ENCODE data around the gene RNLS.
"Not testable (repeated sequence)": the region's sequence is repeated elsewhere in the genome, so short reads cannot be mapped to it uniquely, and the experiment has no call there.

Gene RNLS

GRCh38 chr10:88386204-88386788, 196.8 kb downstream of the RNLS start:
- DNase-seq, result peak in 1 of 6 experiments; percentile 27

- DNase-seq, result peak; percentile 17 to 81 (median 54)
These were observed 197.4 kb downstream of the RNLS start for GRCh38 chr10:88385601-88386203.

DNA sequence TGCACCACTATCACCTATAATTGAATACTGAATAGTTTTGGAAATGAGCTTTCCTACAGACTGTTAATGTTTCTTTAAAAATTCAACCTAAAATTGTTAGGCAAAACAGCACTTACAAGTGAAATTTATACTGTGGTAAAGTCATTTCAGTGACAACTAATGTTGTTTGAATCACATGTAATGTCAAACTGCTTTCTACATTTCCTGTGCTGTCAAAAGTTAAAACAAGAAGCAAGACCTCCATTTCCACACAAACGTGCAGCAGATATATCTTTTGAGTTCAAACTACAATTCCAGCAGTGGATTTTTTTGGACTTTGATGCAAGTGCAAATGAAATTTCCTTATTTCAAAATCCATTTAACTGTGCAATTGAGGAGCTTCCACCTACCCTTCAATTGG, 199.8 kb downstream of the RNLS start:
- peak in 1 of 6 experiments; percentile 4 for DNase-seq

DNA sequence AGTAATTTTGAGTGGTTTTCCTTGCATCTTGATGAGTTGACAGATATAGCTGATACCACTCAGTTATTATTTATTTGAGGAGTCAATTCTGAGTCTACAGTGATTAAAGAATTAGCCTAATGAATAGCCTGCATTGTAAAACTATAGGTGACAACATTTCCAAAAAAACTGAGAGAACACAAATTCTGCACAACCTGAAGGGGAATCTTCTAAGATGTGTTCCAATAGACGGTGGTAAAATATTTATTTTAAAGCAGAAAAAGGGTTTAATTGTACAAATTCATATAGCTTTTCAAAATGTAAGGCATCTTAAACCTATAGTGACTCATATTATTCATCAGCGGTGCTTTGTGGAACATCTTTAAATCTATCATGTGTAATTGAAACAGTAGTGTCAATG, 200.4 kb downstream of the RNLS start:
- no peak for DNase-seq

DNA sequence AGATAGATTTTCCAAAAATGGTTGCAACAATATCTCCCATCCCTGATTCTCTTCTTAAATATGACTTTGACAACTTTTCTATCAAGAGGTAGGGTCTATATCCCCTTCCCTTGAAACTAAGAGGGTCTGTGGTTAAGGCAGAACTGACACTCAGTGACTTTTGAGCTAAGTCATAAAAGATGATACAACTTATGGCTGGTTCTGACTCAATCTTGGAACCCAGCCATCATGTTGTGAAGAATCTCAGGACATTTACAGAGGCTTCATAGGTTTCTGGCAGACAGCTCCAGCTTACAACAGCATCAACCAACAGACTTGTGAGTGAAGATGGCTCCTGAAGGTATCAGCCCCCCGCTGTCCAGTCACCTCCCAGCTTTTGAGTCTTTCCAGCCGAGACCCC, 203.5 kb downstream of the RNLS start:
- DNase-seq, result no peak

DNA sequence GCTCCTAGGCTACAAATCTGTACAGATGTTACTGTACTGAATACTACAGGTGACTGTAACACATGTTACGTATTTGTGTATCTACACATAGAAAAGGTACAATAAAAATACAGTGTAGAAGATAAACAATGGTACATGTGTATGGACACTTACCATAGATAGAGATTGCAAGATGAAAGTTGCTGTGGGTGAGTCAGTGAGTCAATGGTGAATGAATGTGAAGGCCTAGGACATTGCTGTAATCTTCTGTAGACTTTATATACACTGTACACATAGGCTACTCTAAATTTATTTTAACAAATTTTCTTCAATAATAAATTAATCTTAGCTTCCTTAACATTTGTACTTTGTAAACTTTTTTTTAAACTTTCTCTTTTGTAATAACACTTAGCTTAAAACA, 205.6 kb downstream of the RNLS start:
- DNase-seq, result no peak

GRCh38 chr10:88374392-88375175, 208.5 kb downstream of the RNLS start:
- DNase-seq, result no peak

GRCh38 chr10:88372881-88373592, 210.1 kb downstream of the RNLS start:
- DNase-seq, result no peak

DNA sequence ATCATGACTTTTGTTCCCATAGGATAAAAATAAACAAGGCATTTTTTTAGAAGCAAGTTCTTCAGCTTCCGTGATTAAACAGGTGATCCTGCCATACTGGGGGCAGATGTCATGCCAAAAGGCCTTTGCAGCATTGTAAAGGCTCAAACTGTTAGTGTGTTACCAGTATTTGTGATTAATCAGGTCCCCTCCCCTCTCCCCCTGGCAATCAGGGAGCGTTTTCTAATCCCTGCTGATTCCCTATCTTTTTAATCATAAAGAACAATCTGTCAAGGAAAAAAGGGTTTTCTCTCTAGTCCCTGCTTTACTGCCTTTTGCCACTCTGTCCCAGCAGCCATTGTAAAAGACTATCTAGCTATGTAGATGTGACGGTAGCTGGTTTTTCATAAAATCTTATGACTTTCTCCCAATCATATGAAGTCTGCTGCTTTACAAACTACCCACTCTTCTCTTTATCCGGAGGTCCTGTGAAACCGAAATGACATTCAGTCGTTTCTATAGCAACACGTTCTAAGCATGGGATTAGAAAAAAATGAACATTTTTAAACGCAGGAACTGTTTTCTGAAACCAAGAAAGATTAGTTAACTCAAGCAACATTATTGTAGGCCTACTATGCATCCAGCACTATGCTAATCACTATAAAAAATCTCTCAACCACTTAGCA, 210.9 kb downstream of the RNLS start:
- DNase-seq, result no peak

- DNase-seq, result no peak
These were observed 212.4 kb downstream of the RNLS start for GRCh38 chr10:88370713-88371112.

GRCh38 chr10:88366772-88367171, 216.3 kb downstream of the RNLS start:
- no peak for DNase-seq

DNA sequence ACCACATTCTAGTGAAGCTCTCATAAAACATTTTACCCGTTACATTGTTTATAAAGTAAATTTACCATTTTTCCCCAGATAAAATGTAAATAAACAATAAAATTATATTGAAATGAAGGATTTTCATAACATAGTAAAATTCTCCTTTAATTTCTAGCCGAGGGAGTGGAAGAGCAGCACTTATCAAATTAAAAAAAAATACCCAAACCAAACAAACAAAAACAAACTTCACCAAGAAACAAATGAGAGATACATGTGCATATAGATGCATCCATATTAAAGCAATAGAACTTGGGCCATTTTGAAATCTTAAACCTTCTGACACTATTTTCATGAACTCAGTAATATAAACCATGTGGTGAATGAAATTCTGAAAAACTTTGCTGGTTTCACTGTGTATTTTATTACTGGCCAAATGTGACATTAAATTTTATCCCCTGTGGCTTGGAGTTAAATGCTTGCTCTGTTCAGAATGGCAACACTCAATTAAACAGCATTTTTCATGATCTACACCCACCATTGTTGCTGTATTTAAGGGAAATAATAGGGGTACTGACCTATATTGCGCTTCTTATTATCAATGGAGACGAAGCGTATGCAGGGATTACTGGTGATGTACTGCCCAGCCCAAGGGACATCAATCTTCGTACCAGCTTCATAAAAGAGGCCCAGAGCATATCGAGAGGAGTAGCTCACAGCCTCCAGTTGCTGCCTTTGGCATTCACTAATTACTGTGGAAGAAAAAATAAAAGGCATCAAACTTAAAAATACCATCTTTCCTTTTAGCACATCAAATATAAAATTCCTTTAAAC, 220.9 kb downstream of the RNLS start:
- DNase-seq, result no peak

GRCh38 chr10:88361494-88361893, 221.6 kb downstream of the RNLS start:
- DNase-seq, result no peak

GRCh38 chr10:88355750-88356149, 227.4 kb downstream of the RNLS start:
- DNase-seq, result not testable (repeated sequence)

DNA sequence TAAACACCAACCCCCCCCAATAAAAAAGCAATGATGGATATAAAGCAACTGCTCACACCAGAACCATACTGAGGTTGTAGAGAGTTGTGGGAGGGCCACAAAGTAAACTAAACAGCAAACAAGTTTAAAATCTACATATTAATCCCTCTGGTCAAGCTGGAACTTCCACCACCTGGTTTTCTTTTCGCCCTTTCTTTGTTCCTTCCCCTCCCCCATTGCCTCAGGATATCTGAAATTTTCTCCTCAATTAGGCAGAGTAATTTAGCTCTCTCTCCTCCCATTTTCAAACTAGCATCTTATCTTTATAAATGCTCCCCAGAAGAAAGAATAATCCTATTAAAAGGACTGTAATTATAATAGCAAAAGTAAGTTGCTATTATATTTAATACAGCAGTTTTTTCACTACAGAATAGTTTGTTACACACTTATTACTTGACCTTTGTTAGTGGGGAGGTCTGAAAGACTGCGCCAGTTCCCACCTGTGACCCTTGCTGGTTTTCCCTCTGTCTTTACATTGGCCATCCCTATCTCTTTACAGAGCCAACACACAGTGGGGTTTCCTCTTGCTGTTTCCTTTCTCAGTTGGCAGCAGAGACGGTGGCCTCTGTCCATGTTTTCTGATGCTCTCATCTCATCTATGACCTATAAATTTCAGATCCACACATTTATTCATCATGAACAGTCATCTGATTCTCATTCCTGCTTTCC, 235.4 kb downstream of the RNLS start:
- DNase-seq, result no peak

DNA sequence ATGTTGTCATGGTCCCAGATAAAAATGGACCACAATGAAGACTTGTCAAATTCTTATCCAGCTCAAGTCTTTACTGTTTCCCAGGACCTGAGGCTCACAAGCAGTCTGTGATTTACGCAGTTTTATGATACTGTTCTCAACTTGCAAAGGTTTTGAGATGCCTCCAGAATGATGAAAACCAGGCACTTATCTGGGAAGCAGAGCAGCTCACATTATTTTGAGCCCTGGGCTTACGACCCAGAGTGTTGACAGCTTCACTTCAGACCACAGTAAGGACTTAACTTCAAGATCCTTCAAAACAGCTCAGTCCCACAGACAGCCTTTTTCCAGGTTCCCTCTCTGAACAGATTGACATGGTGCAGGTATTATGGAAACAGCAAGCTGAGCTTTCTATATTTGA, 236.1 kb downstream of the RNLS start:
- no peak for DNase-seq

- no peak for DNase-seq
These were observed 236.8 kb downstream of the RNLS start for GRCh38 chr10:88346144-88346977.

GRCh38 chr10:88343761-88344484, 239.2 kb downstream of the RNLS start:
- DNase-seq, result no peak

GRCh38 chr10:88342733-88343310, 240.3 kb downstream of the RNLS start:
- no peak for DNase-seq

Data from stimulated activated naive CD4-positive, alpha-beta T cell (primary cell).